Fibroblast of lung (primary cell): ENCODE measurements around the gene SLC28A1. TPM values are rescaled to one million over a fixed set of nuclear protein-coding genes. Genes with fewer than 3 reads are reported as not detected.
"Not testable (repeated sequence)": the region's sequence is repeated elsewhere in the genome, so short reads cannot be mapped to it uniquely, and the experiment has no call there.

ENCODE experiments used
- DNase-seq, 2 donors: peaks; one replicate each; pipeline versions ENCODE4 v3.0.0 to v3.0.0-alpha.2; 2010; ENCODE audit warnings: low read depth in 2 of 2
- H2AFZ ChIP-seq: 2 replicates; pipeline ENCODE4 v1.5.1; 2012; ENCODE audit warnings: low read length, control low read depth, inconsistent platforms
- H3K27ac ChIP-seq: 2 replicates; pipeline ENCODE4 v1.5.1; 2011; ENCODE audit warnings: low read length, control low read depth; ENCODE audit not compliant: insufficient read depth
- H3K27me3 ChIP-seq: 2 replicates; pipeline ENCODE4 v1.5.1; 2011; ENCODE audit warnings: mild to moderate bottlenecking, low read length; ENCODE audit not compliant: control insufficient read depth, insufficient read depth
- H3K36me3 ChIP-seq: 2 replicates; pipeline ENCODE4 v1.5.1; 2011; ENCODE audit warnings: low read length; ENCODE audit not compliant: control insufficient read depth, insufficient read depth
- H3K4me1 ChIP-seq: 2 replicates; pipeline ENCODE4 v1.5.1; 2011; ENCODE audit warnings: low read length; ENCODE audit not compliant: control insufficient read depth, insufficient read depth; ENCODE audit errors: extremely low read depth
- H3K4me2 ChIP-seq: 2 replicates; pipeline ENCODE4 v1.5.1; 2011; ENCODE audit warnings: low read length, control low read depth; ENCODE audit not compliant: insufficient read depth; ENCODE audit errors: extremely low read depth
- H3K4me3 ChIP-seq, 4 experiments: fragments of 200-600 bp in 1 of 4; sonication (generic) in 1 of 4; replicated peaks in 1 of 4; 2 replicates each; pipeline ENCODE4 v1.5.1; 2011 to 2016; ENCODE audit warnings: low read length in 4 of 4, low read depth in 3 of 4, mild to moderate bottlenecking in 3 of 4, control low read depth in 2 of 4, inconsistent platforms in 1 of 4, mixed read lengths in 1 of 4; ENCODE audit not compliant: insufficient read depth in 1 of 4; ENCODE audit errors: control extremely low read depth in 1 of 4
- H3K79me2 ChIP-seq: 2 replicates; pipeline ENCODE4 v1.5.1; 2012; ENCODE audit warnings: mild to moderate bottlenecking, low read length, inconsistent platforms; ENCODE audit not compliant: control insufficient read depth, insufficient read depth
- H3K9ac ChIP-seq: 2 replicates; pipeline ENCODE4 v1.5.1; 2011; ENCODE audit warnings: mild to moderate bottlenecking, low read length, control low read depth; ENCODE audit not compliant: insufficient read depth
- H3K9me3 ChIP-seq: 2 replicates; pipeline ENCODE4 v1.5.1; 2012; ENCODE audit warnings: low read depth, low read length; ENCODE audit not compliant: control insufficient read depth, insufficient read depth
- H4K20me1 ChIP-seq: 2 replicates; pipeline ENCODE4 v1.5.1; 2011; ENCODE audit warnings: low read length; ENCODE audit not compliant: control insufficient read depth, insufficient read depth; ENCODE audit errors: extremely low read depth
- CTCF ChIP-seq, 2 donors: IDR thresholded peaks in 1 of 2; conservative IDR thresholded peaks in 1 of 2; 1 replicate in 1 of 2; 2 replicates in 1 of 2; pipeline ENCODE4 v1.5.1; 2011 to 2012; ENCODE audit warnings: low read length in 2 of 2, control low read depth in 1 of 2, inconsistent platforms in 1 of 2, low read depth in 1 of 2, mild to moderate bottlenecking in 1 of 2
- EZH2 ChIP-seq: IDR thresholded peaks from 2 replicates; pipeline ENCODE4 v1.5.1; 2012; ENCODE audit warnings: low read length, control low read depth, mild to moderate bottlenecking; ENCODE audit errors: missing control alignments
- polyA plus RNA-seq, 2 donors: library from polyadenylated mRNA; depleted of rRNA in 1 of 2; stranded (reverse) in 1 of 2; unstranded in 1 of 2; fragments of >200 nt; gene quantifications; 2 replicates each; pipeline ENCODE4 v1.2.1, GENCODE V29; 2011 to 2012; ENCODE audit warnings: missing spikeins in 1 of 2
- total RNA-seq: library from RNA; depleted of rRNA; stranded (reverse); fragments of >200 nt; gene quantifications from 2 replicates; pipeline ENCODE4 v1.2.1, GENCODE V29; 2014

Gene SLC28A1
- total and polyA plus RNA-seq, 2 donors (not counting 1 experiment from before 2014, with no cell fraction given): not detected

GRCh38 chr15:84985158-84985557 is 100.7 kb downstream of the SLC28A1 start:
- Histone ChIP-seq H3K79me2 (peaks cover 12% of the 10 kb centered on the region), H3K27ac (no peak overlapping the region), H3K4me2 (peak overlapping the region; percentile 44), H3K36me3 (no peaks in the 10 kb centered on the region), H3K4me1 (peaks cover 7% of the 10 kb centered on the region), H3K9me3 (no peaks in the 10 kb centered on the region), H3K9ac (no peak overlapping the region), H4K20me1 (no peaks in the 10 kb centered on the region), H2AFZ (no peak overlapping the region), H3K4me3 (no peak overlapping the region), H3K27me3 (no peaks in the 10 kb centered on the region)
- no peak for DNase-seq
- TF ChIP-seq CTCF (conservative IDR thresholded peaks at IDR 0.05 in 1 of 2, IDR thresholded peaks at IDR 0.05 in 1 of 2; ENCODE audit: low read depth in 1 of 2, low read length in 2 of 2): no peak
- TF ChIP-seq EZH2: no peak

GRCh38 chr15:84987351-84987750 is 102.9 kb downstream of the SLC28A1 start:
- H3K27me3 ChIP-seq, H3K9me3 ChIP-seq, H3K27ac ChIP-seq, H3K4me2 ChIP-seq, H4K20me1 ChIP-seq, DNase-seq, H2AFZ ChIP-seq, H3K36me3 ChIP-seq, H3K4me3 ChIP-seq, H3K9ac ChIP-seq: not testable (repeated sequence)
- peaks cover 12% of the 10 kb centered on the region for H3K79me2 ChIP-seq
- H3K4me1 ChIP-seq: peaks cover 11% of the 10 kb centered on the region

GRCh38 chr15:84987949-84988624 is 103.6 kb downstream of the SLC28A1 start:
- Histone ChIP-seq H3K4me3 (no peak overlapping the region), H3K9ac (no peak overlapping the region), H3K27ac (no peak overlapping the region), H3K27me3 (no peaks in the 10 kb centered on the region), H3K4me1 (peaks cover 16% of the 10 kb centered on the region), H3K4me2 (no peak overlapping the region), H3K36me3 (no peaks in the 10 kb centered on the region), H4K20me1 (no peaks in the 10 kb centered on the region), H2AFZ (no peak overlapping the region), H3K9me3 (no peaks in the 10 kb centered on the region), H3K79me2 (peaks cover 8% of the 10 kb centered on the region)
- no peak for DNase-seq
- no peak for TF ChIP-seq CTCF (conservative IDR thresholded peaks at IDR 0.05 in 1 of 2, IDR thresholded peaks at IDR 0.05 in 1 of 2; ENCODE audit: low read depth in 1 of 2, low read length in 2 of 2)
